ENCODE results near the gene YIPF3.

DNA sequence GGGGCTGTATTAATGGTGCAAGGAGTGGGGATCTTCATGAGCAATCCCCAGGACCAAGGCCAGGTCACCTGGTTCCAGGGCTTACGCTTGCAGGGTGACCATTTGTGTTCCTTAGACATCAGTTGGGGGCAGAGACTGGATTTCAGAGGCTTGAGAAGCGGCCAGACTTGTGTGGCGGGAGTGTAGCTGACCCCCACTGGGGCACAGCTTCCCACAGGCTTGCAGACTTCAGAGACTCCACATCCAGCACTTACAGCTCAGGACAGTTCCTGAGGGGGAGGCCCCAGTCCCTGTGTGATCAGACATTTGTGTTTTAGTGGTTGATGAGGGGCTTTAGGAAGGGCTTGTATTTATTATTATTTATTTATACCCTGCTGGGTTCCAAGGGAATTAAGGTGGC, 24.1 kb downstream of the YIPF3 start:
- TF ChIP-seq, protein P1, sequence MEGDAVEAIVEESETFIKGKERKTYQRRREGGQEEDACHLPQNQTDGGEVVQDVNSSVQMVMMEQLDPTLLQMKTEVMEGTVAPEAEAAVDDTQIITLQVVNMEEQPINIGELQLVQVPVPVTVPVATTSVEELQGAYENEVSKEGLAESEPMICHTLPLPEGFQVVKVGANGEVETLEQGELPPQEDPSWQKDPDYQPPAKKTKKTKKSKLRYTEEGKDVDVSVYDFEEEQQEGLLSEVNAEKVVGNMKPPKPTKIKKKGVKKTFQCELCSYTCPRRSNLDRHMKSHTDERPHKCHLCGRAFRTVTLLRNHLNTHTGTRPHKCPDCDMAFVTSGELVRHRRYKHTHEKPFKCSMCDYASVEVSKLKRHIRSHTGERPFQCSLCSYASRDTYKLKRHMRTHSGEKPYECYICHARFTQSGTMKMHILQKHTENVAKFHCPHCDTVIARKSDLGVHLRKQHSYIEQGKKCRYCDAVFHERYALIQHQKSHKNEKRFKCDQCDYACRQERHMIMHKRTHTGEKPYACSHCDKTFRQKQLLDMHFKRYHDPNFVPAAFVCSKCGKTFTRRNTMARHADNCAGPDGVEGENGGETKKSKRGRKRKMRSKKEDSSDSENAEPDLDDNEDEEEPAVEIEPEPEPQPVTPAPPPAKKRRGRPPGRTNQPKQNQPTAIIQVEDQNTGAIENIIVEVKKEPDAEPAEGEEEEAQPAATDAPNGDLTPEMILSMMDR (IDR thresholded peaks at IDR 0.05), result no peak
- no peak for TF ChIP-seq POLR2AphosphoS5 (IDR thresholded peaks at IDR 0.05)

Data from prostate gland (tissue), 2 donors.